EH (cell line): ENCODE results near the gene SLC25A33.
A peak's percentile ranks its signal among the peaks of the same experiment; 100 is the strongest.

Experiments used
- DNase-seq: peaks from one replicate; pipeline ENCODE4 v3.0.0-alpha.2; 2015; ENCODE audit warnings: low read depth

Gene SLC25A33

DNA sequence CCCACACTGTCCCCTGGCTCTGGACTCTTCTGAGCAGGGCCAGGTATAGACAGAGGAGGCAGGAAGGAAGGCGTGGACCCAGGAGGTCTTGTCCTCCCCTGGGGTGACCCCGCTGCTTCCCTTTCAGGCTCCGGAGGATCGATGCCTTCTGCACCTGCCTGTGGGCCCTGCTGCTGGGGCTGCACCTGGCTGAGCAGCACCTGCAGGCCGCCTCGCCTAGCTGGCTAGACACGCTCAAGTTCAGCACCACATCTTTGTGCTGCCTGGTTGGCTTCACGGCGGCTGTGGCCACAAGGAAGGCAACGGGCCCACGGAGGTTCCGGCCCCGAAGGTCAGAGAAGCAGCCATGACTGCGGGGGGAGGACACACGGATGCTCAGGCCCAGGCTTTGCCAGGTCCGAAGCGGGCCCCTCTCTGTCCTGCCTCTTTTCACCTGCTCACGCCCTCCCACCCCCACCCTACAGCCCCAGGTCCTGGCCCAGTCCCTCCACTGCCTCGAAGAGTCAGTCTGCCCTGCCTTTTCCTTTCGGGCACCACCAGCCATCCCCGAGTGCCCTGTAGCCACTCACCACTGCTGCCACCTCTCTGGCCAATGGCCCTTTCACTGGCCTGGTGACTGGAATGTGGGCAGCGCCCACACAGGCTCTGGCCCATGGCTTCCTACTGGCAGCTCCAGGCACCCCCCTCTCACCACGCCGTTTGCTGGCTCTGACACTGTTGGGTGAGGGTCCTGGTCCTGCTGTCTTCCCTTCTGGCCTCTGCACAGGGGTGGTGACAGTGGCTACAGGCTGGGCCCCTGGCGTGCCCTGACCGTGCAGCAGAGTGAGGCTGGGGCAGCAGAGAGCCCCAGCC lies 62.9 kb downstream of the SLC25A33 start:
- no peak for DNase-seq

DNA sequence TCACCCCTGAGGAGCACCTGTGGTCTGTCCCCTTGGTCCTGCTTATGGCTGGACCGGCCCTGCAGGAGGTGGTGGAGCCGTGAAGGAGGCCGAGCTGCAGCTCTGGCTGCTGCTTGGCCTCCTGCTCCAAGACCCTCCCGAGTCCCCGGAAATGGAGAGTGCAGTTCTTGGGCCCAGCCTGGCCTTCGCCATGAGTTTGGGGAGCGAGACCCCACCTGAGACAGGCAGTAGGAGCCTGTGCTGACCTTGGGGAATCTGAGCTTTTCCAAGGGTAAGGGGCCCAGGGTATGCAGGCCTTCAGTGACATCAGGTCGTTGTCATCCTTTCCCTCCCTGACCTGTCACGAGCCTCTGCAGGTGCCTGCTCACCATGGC lies 63.5 kb downstream of the SLC25A33 start:
- DNase-seq = no peak

DNA sequence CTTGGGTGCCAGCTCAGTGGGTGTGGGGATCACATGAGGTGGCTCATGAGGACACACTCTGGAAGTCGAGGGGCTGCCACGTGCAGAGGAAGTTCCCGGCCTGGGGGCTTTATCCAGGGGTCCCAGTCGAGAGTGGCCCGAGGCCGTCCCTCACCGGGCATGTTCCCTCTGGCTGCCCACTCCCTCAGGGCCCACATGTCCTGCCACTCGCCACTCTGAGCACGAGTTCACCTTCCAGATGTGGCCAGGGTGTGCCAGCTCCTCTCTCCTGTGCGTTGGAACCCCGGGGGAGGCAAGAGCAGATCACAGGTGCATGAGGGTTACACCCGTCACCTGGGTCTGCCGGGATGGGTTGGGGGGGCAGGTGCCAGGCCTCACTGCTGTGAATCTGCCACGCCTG lies 64.0 kb downstream of the SLC25A33 start:
- DNase-seq = no peak

DNA sequence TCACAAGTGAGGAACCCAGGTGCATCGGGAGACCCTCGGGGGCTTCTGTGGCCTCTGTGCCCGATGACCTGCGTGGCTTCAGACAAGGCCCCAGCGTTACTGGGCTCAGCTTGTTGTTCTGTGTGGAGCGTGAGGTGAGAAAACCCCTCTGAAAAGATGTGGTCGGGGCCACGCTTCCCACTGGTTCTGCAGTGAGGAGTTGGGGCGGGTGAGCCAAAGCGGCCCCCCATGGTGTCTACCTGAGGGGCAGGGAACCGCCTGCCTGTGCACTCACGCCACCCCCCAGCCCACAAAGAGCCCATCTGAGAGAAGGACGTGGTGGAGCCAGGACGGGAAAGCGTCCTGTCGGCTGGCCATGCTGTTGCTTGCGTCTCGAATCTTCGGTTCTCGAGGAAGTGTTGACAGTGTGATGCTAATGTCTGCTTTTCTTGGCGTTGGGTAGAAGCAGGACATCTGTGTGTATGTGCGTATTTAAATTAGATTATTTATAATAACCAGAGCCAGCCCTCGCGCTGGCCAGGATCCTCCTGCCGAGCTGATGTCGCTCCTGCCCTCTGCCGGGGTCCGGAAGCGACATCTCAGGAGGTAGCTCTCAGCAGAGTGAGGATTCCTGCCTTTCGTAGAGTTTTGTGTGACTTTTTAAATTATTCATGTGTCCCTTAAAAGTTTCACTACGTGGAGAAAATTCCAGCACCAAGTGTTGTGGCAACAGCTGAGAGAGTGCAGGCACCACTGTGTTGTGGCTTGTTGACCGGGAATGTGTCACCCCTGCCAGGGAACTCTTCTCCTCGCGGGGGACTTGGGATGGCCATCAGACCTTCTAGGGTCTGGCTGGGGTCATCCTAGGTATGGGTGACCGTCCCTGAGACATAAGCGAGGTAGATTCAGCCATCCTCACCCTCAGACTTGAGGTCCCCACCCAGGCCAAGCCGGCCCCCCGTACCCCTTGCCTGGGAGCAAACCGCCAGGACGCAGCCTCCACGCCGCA lies 64.8 kb downstream of the SLC25A33 start:
- no peak for DNase-seq

- DNase-seq = no peak
Measured at GRCh38 chr1:9604836-9605235, 65.6 kb downstream of the SLC25A33 start.

DNA sequence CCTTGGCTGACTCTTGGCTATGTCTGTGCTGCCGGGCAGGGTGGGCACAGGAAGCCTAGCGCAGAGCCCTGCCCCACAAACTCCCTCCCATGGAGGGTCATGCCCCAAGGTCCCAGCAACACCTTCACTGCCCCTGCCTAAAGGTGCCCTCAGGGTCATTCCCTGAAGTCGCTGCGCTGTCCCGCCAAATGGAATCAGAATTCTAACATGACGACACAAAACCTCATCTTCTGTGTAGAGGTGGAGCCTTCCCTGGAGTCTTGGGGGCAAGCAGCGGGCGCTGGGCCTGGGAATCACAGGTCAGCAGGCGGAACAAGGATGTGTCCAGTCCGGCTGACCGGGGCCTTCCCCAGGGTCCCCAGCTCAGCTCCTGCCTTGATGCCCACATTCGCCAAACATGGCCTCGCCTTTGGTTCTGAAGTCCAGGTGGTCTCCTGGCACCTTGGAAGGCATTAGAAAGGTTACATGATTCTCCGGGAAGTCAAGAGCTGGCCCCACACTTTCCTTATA lies 66.7 kb downstream of the SLC25A33 start:
- DNase-seq = no peak

GRCh38 chr1:9606458-9606857 lies 67.2 kb downstream of the SLC25A33 start:
- no peak for DNase-seq

GRCh38 chr1:9606948-9607347 lies 67.7 kb downstream of the SLC25A33 start:
- no peak for DNase-seq

DNA sequence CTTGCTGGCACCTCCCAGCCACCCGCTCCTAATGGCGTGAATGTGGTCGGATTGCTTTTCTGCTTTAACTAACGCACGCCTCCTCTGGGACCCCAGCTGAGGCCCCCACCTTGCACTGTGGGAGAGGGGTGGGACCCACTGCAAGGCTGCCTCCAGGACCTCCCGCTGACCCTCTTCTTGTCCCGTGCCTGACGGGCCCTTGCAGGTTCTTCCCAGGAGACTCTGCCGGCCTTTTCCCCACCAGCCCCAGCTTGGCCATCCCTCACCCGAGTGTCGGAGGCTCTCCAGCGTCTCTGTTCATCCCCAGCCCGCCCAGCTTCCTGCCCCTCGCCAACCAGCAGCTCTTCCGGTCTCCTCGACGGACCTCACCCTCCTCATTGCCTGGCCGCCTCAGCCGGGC lies 68.1 kb downstream of the SLC25A33 start:
- DNase-seq = no peak

DNA sequence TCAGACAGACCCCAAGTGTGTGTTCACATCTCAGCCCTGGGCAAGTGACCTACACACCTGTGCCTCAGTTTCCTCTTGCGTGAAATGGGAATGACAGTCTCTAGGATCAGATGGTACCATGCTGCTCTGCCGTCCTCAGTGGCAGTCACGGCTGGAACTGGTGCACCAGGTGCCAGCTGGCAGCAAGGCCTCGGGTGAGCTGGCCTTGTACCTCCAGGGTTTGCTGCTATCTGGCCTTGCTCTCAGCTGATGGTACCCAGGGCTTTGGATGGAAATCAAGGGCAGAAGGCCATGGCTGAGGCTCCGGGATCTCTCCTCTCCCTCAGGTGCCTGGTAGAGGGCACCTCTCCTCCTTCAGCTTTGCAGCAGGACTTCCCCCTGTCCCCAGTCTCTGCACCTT lies 70.7 kb downstream of the SLC25A33 start:
- no peak for DNase-seq

DNA sequence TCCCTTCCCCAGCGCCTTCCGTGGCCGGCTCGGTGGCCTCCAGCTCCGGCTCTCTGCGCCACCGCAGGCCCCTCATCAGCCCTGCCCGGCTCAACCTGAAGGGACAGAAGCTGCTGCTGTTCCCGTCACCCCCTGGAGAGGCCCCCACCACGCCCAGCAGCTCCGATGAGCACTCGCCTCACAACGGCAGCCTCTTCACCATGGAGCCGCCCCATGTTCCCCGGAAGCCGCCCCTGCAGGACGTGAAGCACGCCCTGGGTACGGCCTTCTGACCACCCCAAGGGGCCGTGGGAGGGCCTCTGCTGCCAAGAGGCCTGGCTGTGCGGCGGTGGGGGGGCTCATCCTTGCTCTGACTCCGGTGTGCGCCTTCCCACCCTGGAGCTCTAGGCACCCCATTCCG lies 71.3 kb downstream of the SLC25A33 start:
- no peak for DNase-seq

DNA sequence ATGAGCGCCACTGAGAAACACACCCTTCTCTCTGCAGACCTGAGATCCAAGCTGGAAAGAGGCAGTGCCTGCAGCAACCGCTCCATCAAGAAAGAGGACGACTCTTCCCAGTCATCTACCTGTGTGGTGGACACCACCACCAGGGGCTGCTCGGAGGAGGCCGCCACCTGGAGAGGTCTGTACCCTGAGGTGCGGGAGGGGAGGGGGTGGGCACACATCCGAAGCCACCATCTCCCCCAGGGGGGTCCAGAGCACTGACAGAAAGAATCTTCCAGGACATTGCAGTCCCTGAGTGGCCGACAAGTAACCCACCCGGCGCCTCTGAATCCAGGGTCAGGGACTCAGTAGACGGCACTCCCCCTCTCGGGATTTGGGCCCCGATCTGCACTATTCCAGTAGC lies 72.5 kb downstream of the SLC25A33 start:
- no peak for DNase-seq

GRCh38 chr1:9612162-9612845 lies 73.0 kb downstream of the SLC25A33 start:
- no peak for DNase-seq

GRCh38 chr1:9612871-9613624 lies 73.8 kb downstream of the SLC25A33 start:
- DNase-seq = no peak

- no peak for DNase-seq
Measured at GRCh38 chr1:9613625-9614299, 74.5 kb downstream of the SLC25A33 start.

GRCh38 chr1:9615316-9616063 lies 76.2 kb downstream of the SLC25A33 start:
- peak; percentile 41 for DNase-seq

GRCh38 chr1:9618909-9619679 lies 79.8 kb downstream of the SLC25A33 start:
- no peak for DNase-seq

GRCh38 chr1:9621032-9621431 lies 81.8 kb downstream of the SLC25A33 start:
- DNase-seq = peak; percentile 42

DNA sequence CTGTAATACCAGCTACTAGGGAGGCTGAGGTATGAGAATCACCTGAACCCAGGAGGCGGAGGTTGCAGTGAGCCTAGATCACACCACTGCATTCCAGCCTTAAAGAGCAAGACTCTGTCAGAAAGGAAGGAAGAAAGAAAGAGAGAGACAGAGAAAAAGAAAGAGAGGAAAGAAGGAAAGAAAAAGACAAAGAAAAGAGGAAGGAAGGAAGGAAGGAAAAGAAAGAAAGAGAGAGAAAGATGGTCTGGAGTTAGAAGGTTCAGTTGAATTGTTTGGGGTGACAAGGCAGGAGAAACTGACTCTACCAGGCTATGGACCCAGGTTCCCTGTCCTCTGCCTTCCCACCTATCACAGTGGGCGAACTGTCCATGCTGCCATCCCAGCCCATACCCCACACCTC lies 84.8 kb downstream of the SLC25A33 start:
- DNase-seq = no peak
